ENCODE data around the gene OSBPL9.
"Not testable (repeated sequence)": the region's sequence is repeated elsewhere in the genome, so short reads cannot be mapped to it uniquely, and the experiment has no call there.

Gene OSBPL9

GRCh38 chr1:51642739-51643142, 25.8 kb downstream of the OSBPL9 start:
- no peak for TF ChIP-seq CTCF (IDR thresholded peaks at IDR 0.05; ENCODE audit: insufficient read depth, low read depth, low read length, missing control alignments)
- DNase-seq (ENCODE audit: low read depth): no peak
- no peak overlapping the region for H3K4me3 ChIP-seq (ENCODE audit: low read depth, low read length)

DNA sequence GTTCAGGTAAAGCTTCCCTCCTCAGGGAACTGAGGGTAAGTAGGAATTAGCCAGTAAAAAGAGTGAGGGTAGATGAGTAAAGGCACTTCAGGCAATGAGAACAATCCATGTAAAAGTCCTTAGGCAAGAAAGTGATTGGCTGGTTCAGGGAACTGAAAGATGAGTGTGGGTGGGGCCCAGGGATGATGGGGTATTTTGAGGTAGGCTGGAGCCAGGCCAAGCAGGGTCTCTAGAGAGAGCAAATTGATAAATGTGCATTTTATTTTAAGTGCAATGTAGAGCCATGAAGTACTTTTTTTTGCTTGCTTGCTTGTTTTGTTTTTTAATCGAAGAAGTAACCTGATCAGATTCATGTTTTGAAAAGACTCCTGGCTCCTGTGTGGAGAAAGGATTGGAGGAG, 26.5 kb downstream of the OSBPL9 start:
- H3K4me3 ChIP-seq (ENCODE audit: low read depth, low read length): no peak overlapping the region
- DNase-seq (ENCODE audit: low read depth): no peak
- no peak for TF ChIP-seq CTCF (IDR thresholded peaks at IDR 0.05; ENCODE audit: insufficient read depth, low read depth, low read length, missing control alignments)

DNA sequence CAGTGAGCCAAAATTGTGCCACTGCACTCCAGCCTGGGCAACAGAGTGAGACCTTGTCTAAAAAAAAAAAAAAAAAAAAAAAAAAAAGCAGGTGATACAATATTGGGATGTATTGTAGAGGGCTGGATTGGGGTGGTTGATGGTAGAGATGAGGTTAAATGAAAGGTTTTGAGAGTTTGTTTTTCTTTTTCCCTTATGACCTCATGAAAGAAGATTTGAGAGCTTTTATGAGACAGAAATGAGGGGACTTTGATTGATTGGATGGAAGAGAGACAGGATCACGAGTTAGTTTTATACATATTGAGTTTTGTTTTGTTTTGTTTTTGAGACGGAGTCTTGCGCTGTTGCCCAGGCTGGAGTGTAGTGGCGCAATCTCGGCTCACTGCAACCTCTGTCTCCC, 27.1 kb downstream of the OSBPL9 start:
- DNase-seq (ENCODE audit: low read depth): no peak
- no peak for TF ChIP-seq CTCF (IDR thresholded peaks at IDR 0.05; ENCODE audit: insufficient read depth, low read depth, low read length, missing control alignments)
- no peak overlapping the region for H3K4me3 ChIP-seq (ENCODE audit: low read depth, low read length)

DNA sequence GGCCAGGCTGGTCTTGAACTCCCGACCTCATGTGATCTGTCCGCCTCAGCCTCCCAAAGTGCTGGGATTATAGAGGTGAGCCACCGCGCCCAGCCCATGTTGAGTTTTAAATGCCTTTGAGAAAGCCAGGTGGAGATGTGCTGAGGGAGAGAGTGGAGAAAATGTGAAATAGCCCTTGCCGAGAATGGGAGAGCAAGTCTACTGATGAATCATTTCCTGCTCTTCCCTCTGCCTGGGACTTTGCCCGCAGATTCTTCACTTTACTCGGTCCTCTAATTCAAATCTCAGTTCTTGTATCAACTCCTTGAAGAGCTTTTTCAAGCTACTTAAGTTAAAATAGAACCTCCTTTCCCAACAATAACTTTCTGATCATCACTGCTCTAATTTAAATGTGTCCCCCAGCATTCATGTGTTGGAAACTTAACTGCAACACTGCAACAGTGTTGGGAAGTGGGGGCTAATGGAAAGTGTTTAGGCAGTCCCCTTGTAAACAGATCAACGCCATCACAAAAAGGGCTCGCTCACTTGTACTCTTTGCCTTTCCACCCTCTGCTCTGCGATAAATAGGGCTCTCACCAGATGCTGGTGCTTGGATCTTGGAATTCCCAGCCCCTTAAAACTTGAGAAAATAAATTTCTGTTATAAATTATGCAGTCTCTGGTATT, 27.8 kb downstream of the OSBPL9 start:
- no peak overlapping the region for H3K4me3 ChIP-seq (ENCODE audit: low read depth, low read length)
- no peak for DNase-seq (ENCODE audit: low read depth)
- TF ChIP-seq CTCF (IDR thresholded peaks at IDR 0.05; ENCODE audit: insufficient read depth, low read depth, low read length, missing control alignments): no peak

DNA sequence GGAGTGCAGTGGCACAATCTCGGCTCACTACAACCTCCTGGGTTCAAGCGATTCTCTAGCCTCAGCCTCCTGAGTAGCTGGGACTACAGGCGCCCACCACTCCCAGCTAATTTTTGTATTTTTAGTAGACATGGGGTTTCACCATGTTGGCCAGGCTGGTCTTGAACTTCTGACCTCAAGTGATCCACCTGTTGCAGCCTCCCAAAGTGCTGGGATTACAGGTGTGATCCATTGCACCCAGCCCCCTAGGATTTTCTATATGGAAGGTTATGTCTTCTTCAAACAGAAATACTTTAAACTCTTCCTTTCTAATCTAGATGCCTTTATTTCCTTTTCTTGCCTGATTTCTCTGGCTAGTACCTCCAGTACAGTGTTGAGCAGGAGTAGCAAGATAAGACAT, 29.7 kb downstream of the OSBPL9 start:
- not testable (repeated sequence) for DNase-seq (ENCODE audit: low read depth); H3K4me3 ChIP-seq (ENCODE audit: low read depth, low read length)

GRCh38 chr1:51648180-51649109, 31.6 kb downstream of the OSBPL9 start:
- H3K4me3 ChIP-seq (ENCODE audit: low read depth, low read length): no peak overlapping the region
- peak; percentile 4 for DNase-seq (ENCODE audit: low read depth)
- TF ChIP-seq CTCF (IDR thresholded peaks at IDR 0.05; ENCODE audit: insufficient read depth, low read depth, low read length, missing control alignments): no peak

DNA sequence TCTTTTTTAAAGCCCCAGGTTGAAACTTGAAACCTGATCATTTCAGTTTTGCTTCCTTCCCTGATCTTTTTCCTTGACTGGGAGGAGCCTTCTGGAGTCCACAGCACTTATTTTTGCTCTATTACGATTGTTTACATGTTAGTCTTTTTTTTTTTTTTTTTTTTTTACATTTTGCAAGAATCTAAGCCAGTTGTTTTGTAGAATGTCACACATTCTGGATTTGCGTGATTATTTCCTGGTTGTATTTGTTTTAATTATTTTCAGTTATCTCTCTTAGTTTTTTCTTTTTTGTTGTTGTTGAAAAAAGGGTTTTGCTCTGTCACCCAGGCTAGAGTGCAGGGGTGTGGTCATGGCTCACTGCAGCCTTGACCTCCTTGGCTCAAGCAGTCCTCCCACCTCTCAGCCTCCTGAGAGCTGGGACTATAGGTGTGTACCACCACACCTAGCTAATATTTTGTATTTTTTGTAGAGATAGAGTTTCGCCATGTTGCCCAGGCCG, 32.8 kb downstream of the OSBPL9 start:
- no peak overlapping the region for H3K4me3 ChIP-seq (ENCODE audit: low read depth, low read length)
- DNase-seq (ENCODE audit: low read depth): no peak
- TF ChIP-seq CTCF (IDR thresholded peaks at IDR 0.05; ENCODE audit: insufficient read depth, low read depth, low read length, missing control alignments): no peak
